Measurements from ENCODE around the gene L2HGDH.

DNA sequence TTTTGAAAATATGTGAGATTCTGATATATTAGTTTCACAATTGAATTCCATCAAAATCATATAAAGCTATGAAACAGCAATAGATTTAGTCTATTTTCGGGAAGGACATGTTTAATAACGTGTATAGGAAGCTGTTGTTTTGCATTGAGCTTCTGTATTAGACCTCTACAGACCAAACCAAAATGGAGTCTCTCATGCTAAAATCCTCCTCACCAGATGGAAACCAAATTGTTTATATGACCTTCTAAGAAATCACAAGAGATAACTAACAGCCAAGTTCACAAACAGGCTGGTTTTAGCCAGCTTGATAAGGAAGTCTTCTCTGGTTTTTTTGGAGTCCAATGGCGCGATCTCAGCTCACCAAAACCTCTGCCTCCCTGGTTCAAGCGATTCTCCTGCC lies 23.9 kb downstream of the L2HGDH start:
- TF ChIP-seq POLR2A (IDR thresholded peaks at IDR 0.05) = no peak
- TF ChIP-seq, protein P1, sequence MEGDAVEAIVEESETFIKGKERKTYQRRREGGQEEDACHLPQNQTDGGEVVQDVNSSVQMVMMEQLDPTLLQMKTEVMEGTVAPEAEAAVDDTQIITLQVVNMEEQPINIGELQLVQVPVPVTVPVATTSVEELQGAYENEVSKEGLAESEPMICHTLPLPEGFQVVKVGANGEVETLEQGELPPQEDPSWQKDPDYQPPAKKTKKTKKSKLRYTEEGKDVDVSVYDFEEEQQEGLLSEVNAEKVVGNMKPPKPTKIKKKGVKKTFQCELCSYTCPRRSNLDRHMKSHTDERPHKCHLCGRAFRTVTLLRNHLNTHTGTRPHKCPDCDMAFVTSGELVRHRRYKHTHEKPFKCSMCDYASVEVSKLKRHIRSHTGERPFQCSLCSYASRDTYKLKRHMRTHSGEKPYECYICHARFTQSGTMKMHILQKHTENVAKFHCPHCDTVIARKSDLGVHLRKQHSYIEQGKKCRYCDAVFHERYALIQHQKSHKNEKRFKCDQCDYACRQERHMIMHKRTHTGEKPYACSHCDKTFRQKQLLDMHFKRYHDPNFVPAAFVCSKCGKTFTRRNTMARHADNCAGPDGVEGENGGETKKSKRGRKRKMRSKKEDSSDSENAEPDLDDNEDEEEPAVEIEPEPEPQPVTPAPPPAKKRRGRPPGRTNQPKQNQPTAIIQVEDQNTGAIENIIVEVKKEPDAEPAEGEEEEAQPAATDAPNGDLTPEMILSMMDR (IDR thresholded peaks at IDR 0.05) = no peak
